HG02943 (cell line): ENCODE data around the gene STARD4.

ENCODE experiments used
- ATAC-seq: cut with Tn5 transposase; IDR thresholded peaks from one replicate; pipeline ENCODE4 v1.9.1; 2021; ENCODE audit warnings: mild to moderate bottlenecking, low read depth, moderate library complexity; ENCODE audit not compliant: unreplicated experiment

Gene STARD4, protein sequence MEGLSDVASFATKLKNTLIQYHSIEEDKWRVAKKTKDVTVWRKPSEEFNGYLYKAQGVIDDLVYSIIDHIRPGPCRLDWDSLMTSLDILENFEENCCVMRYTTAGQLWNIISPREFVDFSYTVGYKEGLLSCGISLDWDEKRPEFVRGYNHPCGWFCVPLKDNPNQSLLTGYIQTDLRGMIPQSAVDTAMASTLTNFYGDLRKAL

DNA sequence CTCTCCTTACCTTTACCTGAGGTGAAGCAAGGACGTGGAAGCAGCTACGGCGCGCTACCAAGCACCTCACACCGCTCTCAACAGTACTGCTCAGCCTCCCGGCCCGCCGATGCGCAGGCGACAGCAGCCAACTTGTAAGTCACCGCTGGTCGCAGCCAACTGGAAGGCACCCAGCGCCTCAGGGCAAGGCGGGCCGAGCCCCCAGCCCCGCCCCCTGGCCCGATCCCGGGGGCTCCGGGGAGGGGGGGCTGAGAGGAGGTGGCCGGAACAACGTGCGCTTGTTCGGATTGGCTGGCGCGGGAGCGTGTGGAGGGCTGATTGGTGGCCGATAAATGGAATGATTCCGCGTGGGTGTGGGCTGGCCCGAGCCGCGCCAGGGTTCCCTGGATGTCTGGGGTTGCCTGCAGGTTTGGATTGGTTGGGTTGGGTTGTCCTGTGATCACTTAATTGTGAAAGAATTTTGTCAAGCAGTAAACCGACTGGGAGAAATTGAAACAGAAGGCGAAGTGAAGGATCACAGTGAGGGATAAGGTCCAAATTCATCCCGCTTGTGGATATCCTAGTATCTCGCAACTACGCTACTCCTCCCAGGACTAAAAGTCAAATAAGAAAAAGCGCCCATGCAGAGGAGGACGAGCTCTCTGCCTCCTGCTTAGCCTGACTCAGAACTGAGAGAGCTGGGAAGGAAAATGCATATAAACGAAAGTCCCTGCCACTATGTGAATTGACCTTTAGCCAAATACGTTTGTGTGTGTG lies at the start of gene STARD4:
TSS of gene STARD4 (minus strand) at position 161 of the 756 bp plus-strand sequence. CDS start 5,102 bp downstream, outside the sequence.
- ATAC-seq = peak; percentile 96

DNA sequence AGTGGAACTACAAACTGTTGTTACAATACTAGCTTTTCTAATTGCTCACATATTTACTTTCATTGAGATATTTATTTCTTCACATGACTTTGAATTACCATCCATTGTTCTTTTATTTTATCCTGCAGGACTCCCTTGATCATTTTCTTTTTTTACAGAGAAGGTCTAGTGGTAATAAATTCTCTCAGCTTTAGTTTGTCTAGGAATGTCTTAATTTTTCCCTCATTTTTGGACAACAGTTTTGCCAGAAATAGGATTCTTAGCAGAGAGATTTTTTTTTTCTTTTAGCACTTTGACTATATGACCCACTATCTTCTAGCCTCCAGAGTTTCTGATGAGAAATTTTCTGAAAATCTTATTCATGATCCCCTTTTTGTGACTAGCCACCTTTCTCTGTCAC lies 47.3 kb upstream of the STARD4 start:
- ATAC-seq = no peak

DNA sequence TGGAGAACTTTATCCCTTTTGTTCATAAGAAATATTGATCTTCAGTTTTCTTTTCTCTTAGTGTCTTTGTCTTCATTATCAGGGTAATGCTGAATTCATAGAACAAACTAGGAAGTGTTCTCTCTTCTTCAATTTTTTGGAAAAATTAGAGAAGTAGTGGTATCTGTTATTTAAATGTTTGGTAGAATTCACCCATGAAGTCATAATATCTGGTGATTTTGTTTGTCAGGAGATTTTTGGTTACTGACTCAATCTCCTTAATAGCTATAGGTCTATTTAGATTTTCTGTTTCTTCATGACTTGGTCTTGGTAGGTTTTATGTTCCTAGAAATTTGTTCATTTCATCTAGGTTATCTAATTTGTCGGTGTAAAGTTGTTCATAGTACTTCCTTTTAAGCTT lies 45.4 kb upstream of the STARD4 start:
- no peak for ATAC-seq

DNA sequence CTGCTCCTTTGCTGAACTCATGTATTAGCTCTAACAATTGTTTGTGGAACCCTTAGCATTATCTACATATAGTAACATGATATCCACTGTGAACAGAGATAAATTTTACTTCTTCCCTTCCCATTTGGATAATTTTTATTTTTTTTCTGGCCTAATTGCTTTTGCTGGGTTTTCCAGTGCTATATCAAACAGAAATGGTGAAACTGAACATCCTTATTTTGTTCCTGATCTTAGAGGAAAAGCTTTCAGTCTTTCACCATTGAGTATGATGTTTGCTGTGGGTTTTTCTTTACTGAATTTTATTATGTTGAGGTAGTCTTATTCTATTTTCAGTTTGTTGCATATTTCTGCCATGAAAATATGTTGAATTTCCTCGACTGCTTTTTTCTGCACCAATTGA lies 44.8 kb upstream of the STARD4 start:
- no peak for ATAC-seq

DNA sequence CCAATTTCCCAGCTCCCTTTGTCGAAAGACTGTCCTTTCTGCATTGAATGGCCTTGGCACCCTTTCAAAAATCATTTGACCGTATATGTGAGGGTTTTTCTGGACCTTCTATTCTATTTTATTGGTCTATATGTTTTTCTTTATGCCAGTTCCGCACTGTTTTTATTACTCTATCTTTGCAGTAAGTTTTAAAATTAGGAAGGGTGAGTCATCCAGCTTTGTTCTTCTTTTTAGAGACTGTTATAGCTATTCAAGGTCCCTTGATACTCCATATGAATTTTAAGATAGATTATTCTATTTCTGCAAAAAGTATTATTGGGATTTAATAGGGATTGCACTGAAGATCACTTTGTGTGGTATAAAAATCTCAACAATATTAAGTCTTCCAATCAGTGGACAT lies 44.2 kb upstream of the STARD4 start:
- no peak for ATAC-seq

DNA sequence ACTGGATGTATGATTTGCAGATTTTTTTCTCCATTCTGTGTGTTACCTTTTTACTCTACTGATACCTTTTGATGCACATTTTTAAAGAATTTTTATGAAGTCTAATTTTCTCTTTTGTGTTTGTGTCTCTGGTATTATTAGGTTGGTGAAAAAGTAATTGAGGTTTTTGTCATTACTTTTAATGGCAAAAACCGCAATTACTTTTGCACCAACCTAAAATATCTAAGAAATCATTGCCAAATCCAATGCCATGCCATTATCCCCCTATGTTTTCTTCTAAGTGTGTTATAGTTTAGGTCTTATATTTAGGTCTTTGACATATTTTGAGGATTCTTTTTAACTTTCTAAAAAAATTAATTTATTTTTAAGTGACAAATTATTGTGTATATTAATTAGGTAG lies 43.4 kb upstream of the STARD4 start:
- ATAC-seq = no peak

DNA sequence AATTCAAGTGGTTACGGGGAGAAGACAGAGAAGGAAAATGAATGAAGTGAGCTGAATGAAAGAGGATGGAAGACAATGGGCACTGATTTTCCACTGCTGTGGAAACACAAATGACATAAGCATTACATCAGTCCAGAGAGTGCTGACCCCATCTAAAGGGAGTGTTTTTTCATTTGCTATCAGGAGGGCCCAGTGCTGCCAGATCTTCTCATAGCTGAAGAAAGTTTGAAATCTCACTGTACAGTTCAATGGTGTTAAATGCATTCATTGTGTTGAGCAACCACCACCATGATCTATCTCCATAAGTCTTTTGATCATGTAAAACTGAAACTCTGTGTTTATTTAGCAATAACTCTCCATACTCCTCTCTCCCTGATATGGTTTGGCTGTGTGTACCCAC lies 41.5 kb upstream of the STARD4 start:
- no peak for ATAC-seq

DNA sequence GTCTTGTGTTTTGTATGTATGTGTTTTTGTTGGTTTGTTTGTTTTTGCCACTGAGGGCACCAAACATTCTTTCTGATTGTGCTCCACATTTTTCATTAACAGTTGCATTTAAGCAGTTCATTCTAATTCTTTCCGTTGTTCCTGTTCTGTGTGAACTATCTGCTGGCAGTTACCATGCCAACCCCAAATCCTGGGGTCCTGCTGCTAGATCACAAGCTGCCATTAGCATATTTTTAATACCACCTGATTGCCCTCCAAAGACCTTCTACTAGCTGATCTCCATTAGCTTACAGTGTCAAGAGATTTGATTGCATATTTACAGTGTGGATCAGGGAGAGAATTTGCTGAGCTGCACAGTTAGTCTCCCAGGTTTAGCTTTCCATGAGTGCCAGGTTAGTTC lies 40.6 kb upstream of the STARD4 start:
- no peak for ATAC-seq

DNA sequence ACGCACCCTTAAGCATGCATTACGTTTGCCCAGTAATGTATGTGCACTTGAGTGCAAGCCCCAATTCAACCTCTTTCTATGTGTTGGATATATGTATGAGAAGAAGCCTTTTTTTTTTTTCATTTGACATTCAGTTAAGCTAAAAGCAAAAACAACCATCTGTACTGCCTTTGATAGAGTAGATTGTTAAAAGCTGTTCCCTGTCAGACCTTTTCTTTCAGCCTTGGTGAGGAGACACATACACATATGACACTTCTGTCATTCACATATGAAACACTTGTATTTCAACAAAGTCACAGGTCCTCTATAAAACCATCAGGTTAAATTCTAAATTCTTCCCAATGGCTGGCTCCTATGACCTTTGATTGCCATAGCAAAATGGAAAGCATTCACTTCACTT lies 40.2 kb upstream of the STARD4 start:
- no peak for ATAC-seq

DNA sequence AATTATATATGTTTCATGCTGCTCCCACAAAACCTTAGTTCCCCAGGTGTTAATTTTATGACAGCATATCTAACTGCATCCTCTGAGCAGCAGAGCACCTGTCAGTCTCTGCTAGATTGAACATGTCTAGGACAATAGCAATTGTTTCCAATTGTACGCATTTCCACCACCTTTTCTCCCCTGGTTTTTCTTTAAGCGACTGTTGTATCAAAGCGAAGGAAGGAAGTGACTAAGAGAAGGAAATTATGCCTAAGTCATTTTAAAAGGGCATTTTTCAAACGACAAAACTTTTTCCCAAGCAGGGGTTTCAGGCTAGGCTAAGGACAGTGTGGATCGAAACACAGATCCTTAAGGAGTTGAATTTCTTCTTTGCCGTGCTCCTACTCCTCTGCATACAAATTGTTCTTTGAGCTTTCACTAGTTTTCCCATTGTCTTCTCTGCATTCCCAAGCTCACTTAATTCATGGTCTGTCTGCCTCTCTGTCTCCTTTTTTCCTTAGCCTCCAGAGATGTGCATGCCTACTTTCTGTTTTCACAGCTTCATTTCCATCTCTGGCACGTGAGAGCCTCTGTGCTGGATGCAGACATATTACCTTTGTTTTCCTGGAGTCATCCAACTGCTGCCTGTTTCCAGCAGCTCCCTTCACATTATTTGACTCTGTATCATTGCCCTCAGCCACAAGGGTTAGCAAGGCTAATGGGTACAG lies 39.4 kb upstream of the STARD4 start:
- ATAC-seq = no peak

DNA sequence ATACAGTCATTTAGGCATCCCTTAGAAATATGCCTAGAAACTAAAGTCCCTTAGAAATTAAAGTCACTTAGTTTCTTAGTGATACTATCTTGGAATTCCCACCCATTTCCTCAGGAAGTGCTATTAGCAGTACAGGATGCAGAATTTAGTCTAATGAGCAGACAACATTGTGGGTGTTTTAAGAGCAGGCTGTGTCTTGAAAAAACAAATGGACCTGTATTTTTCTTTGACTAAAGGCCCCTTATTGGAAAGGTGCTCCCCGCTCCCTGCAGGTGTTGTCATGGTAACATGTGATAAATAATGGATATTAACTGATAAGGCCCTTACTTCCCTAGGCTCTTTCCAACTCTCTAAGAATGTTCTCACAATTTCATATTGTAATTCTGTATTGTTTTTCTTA lies 38.8 kb upstream of the STARD4 start:
- no peak for ATAC-seq

DNA sequence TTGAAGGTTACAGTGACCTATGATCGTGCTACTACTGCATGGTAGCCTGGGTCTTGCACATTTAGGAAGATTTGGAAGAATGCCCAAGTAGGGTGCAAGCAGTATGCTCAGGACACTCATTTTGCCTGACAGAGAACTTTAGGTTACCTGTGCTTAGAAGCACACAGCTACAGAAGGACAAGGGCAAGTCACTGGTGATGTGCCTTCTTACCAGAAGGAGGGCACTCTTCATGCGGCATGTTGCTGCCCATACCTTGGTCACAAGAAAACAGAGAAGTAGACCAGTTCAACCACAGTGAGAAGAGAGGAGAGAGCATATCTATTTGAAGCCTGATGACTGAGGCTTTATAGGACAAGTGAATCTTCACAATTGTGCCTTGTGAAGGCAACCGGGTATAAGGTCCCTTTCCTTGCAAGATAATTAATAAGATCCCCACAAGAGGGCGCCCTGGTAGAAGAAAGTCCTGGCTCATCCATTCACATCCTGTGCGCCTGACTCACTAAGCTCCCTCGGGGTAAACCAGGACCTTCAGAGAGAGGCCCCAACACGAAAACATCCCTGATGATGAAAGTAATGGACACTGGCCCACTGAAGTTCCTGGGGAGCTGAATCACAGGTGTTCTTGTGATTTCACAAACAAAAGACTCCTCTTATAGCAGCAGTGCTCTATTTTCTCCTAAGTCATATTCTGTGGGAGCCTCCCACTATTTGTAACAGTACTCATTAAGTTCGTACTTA lies 38.1 kb upstream of the STARD4 start:
- peak; percentile 88 for ATAC-seq

DNA sequence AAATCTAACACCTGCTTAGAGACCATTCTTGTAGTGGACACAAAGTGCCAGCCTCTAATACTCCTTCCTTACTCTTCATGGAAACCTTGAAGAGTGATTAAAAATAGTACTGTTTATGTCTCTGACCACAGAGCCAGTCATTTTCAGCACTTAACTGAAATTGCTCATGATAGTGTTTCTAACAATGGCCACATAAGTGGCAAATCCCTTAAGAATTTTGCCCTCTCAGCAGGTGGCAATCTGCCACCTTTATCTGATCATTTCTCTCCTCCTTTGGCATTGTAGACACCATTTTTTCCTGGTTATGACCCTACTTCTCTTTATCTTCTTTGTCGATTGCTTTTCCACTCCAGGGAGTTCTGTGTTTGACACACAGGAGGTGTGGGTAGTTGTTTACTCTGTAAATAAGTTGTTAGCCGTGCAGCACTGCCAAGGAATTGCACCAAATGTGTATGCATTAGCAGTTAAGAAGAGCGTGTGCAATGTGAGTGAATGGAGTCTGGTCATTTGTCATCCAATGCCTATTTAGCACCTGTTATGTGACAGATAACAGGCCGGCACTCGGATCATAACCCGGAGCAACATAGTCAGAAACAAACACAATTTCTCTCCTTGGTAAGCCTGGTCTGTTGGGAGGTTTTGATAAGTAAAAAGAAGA lies 36.8 kb upstream of the STARD4 start:
- no peak for ATAC-seq

DNA sequence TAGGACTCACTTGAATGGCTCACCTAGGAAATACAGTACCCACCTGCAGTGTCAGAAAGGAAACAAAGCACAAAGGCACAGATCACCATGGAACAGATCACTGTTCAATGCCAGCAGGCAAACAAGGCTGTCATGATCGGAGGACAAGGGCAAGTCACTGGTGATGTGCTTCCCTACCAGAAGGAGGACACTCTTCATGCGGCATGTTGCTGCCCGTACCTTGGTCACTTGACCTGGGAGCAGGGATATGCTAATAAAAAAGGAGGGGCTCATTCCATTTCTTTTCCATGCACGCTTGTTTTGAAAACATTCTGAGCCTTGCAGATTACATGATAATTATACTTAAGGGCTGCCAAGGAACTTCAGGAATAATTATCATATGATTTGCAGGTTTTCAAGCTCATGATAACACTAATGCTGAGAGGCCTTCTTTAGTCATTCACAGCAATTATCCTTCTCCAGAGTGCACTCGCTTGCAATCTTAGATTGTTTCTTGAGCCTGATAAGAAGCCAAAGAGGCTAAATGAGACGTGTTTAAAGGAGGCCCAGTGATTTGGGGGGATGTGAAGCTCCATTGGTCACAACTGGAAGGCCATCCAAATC lies 36.1 kb upstream of the STARD4 start:
- no peak for ATAC-seq

DNA sequence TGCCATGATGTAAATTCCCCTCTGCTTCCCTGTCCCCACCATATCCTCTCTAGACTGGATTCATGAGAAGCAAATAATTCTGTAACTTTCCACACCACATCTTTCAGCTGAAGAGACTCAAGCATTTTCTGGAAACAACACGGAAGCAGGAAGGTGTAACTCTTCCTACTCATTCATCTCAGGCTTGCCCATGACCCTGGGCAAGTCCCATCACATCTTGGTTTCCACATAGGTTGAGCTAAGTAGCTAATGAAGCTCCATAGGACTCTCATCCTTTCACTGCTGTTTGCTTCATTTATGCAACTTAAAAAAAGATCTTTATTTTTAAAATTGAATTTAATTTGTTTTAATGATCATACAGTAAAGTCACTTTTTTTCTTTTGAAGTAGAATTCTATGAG lies 32.7 kb upstream of the STARD4 start:
- ATAC-seq = no peak

DNA sequence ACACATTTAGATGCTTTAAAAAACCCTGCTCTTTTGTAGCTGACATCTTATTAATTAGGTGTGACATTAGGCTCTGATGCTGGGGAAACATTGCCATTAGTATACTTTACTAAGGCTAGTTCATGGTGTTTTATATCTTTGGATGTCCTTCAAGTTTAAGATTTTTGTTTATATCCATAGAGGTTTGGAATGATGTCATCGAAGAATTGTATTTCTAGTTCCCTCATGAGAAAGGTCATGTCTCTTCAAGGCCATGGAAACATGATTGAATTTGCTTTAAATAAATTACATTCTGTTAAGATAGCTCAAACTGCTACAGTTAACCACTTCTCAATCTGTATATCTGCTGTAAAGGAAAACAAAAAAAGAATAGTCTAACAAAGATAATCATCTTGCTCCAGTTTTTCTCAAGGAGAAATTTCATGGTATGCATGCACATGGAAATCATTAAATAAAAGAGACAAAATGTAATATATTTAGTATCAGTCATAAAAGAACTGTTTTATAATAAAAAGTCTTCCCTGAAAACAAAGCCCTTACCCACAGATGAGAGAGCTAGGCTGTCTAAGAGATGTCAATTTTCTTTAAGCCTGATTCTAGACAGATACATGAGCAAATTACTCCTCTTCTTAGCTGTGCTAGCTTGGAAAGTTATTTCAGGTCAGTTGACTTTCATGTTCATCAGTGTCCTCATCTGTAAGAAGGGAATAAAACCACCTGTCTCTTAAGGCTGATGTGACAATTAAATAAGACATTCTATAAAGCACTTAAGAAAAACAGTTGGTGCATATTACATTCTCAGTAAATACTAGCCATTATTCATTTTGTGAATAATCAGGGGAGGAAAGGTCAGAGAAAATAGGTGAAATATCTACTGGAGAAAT lies 25.0 kb upstream of the STARD4 start:
- ATAC-seq = no peak

DNA sequence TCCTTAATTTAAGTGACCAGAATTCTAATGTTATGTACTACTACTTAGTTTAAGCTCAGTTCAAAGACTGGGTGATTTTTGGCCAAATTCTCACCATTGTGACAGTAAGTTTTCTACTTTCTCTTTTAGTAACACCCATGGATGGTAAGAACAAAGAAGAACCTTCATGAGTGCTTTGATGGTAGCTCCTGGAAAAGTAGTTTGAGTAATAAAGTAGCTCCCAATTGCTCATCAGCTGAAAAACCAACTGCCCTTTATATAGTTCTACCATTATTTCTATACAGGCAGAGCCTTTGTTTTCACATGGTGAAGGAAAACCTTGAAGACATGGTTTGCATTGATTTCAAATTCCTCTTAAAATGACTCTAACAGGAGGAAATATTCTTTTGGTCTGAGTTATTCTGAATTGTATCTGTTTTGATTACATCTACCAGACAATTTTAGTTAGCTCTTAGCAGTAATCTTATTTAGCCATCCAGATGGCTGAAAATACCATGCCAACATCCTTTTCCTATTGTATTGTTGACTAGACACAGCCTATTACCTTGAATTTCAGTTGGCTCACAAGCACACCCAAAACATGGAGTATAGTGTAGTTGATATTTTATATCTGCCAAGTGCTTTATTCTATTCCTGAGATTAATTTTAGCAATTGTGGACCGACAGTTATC lies 23.7 kb upstream of the STARD4 start:
- ATAC-seq = no peak

DNA sequence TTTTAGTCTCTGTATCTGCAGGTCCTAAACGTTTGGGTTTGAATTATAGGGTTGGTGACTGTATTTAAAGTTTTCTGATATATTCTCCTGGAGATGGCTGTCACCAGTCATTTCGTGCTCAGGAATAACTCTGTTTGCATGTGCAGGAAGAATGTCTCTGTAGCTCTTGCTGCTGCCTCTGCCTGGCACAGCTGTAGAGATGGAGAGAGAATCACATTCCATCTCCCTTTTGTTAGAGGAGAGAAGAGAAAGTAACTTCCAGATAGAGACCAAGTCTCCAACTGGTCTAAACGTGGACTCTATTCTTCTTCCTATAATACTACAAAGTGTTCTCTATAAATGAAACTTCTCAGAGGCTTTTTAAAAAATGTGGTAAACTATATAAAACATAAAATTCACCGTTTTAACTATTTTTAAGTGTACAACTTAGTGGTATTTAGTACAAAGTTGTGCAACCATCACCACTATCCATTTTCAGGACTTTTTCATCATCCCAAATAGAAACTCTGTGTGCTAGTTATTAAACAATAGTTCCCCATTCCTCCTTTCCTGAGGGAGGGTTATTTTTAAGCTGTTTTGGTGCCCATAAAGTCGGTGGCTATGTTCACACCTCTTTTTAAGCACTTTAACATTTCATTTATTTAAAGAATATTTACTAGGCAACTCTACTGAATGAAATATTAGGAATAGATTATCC lies 20.7 kb upstream of the STARD4 start:
- no peak for ATAC-seq
